GM12874 (cell line): Measurements from ENCODE around the gene WDR91.

Experiments
- CTCF ChIP-seq: IDR thresholded peaks from 2 replicates; pipeline ENCODE4 v1.5.1; 2011; ENCODE audit warnings: low read depth, mild to moderate bottlenecking, control low read depth, low read length, moderate library complexity; ENCODE audit not compliant: insufficient read depth

Gene WDR91

GRCh38 chr7:135213831-135214230, 2.5 kb upstream of the WDR91 start:
- TF ChIP-seq CTCF: no peak

DNA sequence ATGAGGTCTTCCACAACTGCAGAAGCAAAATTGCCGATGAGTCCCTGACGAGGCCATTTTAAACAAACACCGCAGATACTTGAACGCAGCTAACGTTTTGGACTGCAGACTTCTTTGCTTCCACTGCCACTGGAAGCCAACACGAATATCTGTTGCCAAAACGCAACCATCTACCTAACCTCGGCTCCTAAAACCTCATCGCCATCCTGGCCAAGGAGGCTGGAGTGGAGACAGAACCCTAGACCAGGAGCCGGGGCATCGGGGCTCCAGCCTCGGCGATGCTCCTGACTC, 493 bp downstream of the WDR91 start:
- TF ChIP-seq CTCF: no peak

DNA sequence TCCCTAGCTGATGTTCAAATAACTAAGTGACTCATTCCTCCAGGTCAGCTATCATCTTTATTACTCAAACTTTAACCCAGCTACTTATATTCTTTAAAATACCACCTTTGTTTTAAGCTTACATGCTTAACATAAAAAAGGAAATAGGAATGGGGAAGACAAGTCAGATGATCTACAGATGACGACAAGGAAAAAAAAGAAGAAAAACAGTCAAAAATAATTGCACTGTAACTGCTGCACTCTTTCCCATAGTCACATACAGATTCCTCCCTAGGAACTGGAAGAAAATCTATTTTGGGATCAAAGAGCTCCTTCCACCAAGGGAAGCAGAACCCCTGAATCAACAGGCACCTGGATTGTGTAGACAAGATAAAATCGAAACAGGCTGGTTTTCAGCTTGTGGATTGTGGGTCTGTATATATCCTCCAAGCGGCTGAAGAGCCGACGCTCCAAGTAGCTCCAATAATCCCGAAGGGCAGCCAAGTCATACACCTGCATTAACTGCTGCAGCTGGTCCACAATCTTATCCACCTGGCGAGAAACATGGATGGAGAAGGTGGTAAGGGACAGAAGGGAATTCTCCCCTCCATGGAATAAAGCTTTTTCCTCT, 2.0 kb downstream of the WDR91 start:
- TF ChIP-seq CTCF: no peak

- no peak for TF ChIP-seq CTCF
Observed at GRCh38 chr7:135208102-135208793, 3.1 kb downstream of the WDR91 start.

DNA sequence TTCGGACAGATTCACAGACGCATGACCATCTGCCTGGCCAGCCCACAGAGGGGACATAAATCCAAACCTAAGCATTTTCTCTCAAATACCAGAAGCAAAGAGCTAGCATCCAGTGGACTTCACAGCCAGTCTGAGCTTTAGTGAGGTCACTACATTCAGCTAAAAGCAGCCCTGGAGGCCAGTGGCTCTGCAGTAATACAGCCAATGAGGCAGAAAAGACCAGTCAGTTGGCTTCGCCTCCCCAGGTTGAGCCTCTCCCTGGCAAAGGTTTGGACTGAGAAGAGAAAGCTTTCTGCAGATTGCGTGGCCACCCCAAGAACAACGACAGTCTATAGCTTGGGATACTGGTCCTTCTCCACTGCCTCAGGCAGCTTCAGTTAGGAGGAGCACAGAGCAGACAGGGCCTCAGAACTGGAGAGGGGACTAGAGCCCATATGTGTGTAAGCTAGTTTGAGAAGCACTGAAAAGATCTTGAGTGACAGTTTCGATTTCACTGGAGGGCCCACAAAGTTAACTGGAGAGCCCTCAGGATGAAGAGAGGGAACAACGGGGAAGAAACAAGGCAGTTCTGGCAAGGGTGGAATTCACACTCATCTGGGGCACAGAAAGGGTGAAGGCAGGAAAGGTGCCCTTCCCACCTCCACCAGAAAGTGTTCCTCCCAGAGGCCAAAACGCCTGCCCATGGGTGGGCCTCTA, 3.8 kb downstream of the WDR91 start:
- no peak for TF ChIP-seq CTCF

- TF ChIP-seq CTCF: no peak
Observed at GRCh38 chr7:135206941-135207391, 4.4 kb downstream of the WDR91 start.

GRCh38 chr7:135205850-135206249, 5.5 kb downstream of the WDR91 start:
- TF ChIP-seq CTCF: no peak
